HG02852 (cell line): Measurements from ENCODE around the gene NPM3.
A peak's percentile ranks its signal among the peaks of the same experiment; 100 is the strongest.

Experiments
- ATAC-seq: cut with Tn5 transposase; IDR thresholded peaks from one replicate; pipeline ENCODE4 v1.9.1; 2021; ENCODE audit warnings: mild to moderate bottlenecking, moderate library complexity; ENCODE audit not compliant: unreplicated experiment

NPM3 gene, protein sequence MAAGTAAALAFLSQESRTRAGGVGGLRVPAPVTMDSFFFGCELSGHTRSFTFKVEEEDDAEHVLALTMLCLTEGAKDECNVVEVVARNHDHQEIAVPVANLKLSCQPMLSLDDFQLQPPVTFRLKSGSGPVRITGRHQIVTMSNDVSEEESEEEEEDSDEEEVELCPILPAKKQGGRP

GRCh38 chr10:101782811-101783735 lies at the start of gene NPM3:
TSS of gene NPM3 (minus strand) at chr10:101783446. CDS start at chr10:101783390, 56 bp downstream.
- ATAC-seq, result peak; percentile 73

- ATAC-seq, result no peak
Measured at GRCh38 chr10:101832325-101832771, 49.1 kb upstream of the NPM3 start.

- no peak for ATAC-seq
Measured at GRCh38 chr10:101831169-101831811, 48.0 kb upstream of the NPM3 start.

- ATAC-seq, result peak; percentile 59
Measured at GRCh38 chr10:101830322-101831168, 47.3 kb upstream of the NPM3 start.

DNA sequence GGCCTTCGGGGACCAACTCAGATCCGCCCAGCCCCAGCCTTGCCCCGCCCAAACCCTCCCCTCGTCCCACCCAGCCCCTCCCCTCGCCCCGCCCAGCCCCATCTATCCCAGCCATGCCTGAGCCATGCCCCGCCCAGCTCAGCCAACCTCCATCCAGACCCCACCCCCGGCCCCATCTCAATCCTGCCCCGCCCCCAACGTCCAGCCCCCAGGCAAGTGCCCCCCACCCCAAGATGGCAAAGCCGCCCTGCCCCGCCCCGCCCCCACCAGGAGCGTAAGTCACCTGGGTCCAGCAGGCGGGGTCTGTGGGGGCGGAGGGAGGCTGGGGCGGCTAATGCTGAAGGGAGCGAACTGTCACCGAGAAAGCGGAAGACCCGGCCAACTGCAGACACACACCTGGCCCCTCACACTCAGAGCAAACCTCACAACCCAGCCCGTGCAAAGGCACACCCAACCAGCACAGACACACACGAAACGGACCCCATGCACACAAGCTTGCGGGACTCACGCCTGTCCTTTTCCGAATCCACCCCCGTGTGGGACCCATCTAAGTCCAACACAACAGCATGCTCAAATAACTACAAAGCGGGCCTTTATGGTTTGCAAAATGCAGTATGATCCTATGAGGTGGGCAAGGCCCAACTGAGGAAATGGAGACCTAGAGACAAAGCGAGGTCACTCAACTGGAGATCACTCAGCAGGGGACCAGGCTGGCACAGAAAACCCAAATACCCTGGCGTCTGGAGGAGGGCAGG lies 46.5 kb upstream of the NPM3 start:
- peak; percentile 13 for ATAC-seq

- no peak for ATAC-seq
Measured at GRCh38 chr10:101828766-101829551, 45.7 kb upstream of the NPM3 start.

- ATAC-seq, result no peak
Measured at GRCh38 chr10:101827919-101828600, 44.8 kb upstream of the NPM3 start.

DNA sequence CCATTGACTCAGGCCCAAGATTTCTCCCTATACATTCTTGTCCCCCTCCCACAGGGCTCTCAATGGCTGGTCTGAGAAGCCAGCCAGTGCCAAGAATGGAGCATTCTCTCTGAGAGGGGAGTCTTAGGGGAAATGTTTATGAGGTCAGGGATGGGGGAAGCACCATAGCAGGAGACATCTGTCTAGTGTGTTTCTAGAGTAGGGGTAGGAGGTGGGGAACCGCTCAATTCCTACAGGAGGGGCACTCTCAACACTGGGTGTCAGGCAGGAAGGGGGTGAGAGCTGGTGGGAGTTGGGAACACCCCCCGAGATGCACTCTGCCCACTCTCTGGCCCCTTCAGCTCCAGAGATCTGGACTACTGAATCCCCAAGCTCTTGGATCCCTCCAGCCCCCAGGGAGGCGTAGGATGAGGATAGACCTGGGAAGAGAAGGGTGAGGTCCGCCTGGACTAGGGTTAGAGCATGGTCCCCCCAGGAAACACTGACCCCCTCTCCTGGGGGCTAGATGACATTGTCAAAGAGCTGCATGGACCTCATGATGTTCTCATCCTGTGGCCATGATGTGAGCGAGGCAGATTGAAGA lies 43.7 kb upstream of the NPM3 start:
- ATAC-seq, result no peak

DNA sequence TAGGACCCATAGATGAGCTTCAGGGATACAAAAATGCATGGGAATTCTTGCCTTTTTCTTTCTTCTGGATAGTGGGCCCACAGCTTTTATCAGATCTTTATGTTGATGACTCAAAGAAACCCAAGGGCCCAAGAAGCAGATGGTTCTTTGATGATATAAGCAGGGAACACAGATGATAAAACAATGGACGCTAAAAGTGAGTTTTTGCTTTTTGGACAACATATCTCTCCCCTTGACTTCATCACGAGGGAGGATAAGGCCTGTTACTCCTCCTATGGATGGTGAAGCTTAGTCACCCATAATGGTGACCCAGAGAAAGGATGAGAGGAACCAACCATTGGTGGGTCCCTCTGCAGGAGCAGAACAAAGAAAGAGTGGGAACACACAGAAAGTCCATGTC lies 41.5 kb upstream of the NPM3 start:
- no peak for ATAC-seq

DNA sequence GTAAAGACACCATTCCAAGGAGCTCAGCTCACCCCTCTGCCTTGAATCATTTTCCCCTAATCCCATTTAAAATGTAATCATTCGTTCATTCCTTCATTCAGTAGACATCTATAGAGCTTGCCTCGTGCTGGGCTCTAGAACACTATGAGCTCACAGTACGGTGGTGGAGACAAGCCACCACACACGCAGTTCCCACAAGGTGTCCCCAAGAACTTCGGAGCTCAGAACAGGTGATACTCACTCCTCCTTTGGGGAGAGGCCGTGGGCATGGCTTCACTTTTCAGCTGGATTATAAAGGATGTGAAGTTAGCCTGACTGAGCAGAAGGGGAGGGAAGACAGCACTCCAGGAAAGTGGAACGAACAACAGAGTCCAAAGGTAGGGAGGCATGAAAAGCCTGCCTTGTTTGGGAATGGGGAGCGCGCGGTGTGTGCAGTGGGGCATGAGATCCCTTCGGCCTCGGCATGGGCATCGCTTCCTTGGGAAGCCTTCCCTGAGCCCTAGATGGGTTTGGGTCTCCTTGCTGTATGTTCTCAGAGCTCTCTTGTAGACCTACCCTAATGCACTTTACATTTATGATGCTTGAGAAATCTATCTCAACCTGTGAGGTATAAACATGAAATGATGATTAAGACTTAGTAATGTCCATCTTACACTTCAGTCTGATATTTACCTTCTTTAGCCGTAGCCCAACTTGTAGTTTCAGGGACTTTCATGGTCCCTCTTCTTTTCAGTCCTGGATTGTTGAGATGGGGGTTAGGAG lies 35.8 kb upstream of the NPM3 start:
- peak; percentile 26 for ATAC-seq

GRCh38 chr10:101818119-101818871 lies 35.0 kb upstream of the NPM3 start, which contains the start of gene OGA:
TSS of gene OGA (minus strand) at chr10:101818444. CDS start at chr10:101818022, 422 bp downstream.
- ATAC-seq, result peak; percentile 79

- ATAC-seq, result no peak
Measured at GRCh38 chr10:101817337-101818118, 34.3 kb upstream of the NPM3 start.

- ATAC-seq, result no peak
Measured at GRCh38 chr10:101816913-101817336, 33.7 kb upstream of the NPM3 start.

DNA sequence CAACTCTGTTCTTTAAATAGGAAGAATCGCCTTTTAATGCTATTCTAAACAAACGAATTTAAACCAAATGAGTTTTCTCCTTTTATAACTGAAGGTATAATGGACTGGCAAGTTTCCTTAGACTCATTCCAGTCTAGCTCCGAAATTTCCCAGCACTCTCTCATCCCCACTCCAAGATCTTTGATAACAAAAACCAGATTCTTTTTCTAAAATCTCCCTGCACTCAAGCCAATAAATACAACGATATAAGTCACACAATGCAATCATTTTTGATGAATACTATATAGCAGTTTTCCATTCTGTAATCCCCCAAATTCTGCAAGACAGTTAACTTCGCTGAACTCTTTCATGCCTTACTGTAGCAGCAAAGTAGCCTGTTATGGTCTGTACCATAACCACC lies 33.1 kb upstream of the NPM3 start:
- no peak for ATAC-seq

DNA sequence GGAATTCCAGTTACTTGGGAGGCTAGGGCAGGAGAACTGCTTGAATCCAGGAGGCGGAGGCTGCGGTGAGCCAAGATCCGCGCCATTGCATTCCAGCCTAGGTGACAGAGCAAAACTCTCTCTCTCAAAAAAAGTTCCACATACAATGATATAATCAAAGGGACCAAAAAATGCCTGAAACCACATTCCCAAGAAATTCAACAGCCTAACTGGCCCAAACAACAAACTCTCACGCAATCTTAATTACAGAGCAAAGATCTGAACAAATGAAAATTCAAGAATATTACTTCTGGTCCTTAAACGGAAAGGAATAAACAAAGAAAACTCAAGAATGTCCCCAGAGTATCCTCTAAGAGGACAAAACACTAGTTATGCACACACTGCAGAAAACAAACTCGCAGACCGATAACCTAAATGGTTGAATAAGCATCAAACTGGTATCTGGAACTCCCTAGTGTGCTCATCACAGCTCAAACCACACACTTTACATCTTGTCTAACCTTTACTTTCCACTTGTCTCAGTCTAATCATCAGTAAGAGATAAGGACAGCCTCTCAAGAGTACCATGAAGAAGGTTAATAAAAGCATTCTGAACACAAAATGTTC lies 31.3 kb upstream of the NPM3 start:
- ATAC-seq, result no peak

DNA sequence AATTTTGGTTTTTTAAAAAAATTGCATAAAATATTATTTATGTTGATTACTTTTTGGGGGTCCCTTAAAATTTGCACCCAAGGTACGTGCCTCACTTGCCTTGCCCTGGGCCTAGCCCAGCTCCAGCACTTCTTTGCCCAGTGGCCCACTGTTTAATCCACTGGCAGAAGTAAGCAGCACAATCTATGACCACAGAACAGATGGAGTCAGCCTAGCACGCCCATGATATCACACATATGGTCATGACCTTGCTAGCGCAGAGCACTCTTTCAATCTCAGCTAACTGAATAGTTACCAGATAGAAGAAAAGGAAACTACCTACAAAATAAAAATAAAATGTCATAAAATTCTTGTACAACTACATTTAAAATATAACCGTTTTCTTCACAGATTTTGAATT lies 29.4 kb upstream of the NPM3 start:
- ATAC-seq, result no peak
